ENCODE results near the gene MOGAT1.
"Not testable (repeated sequence)": the region's sequence is repeated elsewhere in the genome, so short reads cannot be mapped to it uniquely, and the experiment has no call there.

The MOGAT1 gene

GRCh38 chr2:222710736-222711135 lies 39.3 kb downstream of the MOGAT1 start:
- no peak for DNase-seq

DNA sequence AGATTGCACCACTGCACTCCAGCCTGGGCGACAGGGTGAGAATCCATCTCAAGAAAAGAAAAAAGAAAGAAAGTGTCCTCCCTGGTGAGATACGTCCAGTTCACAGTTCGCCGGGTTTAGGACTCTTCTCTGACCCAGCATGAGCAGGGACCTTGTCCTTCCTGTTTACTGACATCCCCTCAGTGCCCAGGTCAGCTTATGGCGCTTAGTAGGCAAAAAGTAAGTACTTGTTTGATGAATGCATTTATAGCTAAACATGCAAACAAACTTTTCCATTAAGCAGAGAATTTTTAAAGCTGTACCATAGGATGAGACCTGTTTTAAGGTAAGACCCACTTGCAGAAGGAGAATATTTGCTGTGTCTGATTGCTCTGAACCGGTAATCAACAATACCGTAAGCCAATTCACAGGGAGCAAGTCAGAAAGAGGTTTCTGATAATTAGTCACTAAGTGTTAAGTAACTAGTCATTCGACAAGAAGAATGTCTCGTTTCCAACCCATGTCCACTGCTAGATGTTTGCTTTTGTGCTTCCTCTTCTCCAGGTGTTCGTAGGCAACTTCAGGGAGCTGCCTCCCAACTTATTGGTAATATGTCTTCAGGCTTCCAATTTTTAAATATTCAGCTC lies 40.0 kb downstream of the MOGAT1 start:
- no peak for DNase-seq

- no peak for DNase-seq
Measured at GRCh38 chr2:222713002-222713401, 41.5 kb downstream of the MOGAT1 start.

- no peak for DNase-seq
Measured at GRCh38 chr2:222714361-222715241, 43.1 kb downstream of the MOGAT1 start.

- no peak for DNase-seq
Measured at GRCh38 chr2:222715742-222716141, 44.3 kb downstream of the MOGAT1 start.

GRCh38 chr2:222719787-222720186 lies 48.3 kb downstream of the MOGAT1 start:
- not testable (repeated sequence) for DNase-seq

GRCh38 chr2:222721597-222721996 lies 50.1 kb downstream of the MOGAT1 start:
- DNase-seq = not testable (repeated sequence)

DNA sequence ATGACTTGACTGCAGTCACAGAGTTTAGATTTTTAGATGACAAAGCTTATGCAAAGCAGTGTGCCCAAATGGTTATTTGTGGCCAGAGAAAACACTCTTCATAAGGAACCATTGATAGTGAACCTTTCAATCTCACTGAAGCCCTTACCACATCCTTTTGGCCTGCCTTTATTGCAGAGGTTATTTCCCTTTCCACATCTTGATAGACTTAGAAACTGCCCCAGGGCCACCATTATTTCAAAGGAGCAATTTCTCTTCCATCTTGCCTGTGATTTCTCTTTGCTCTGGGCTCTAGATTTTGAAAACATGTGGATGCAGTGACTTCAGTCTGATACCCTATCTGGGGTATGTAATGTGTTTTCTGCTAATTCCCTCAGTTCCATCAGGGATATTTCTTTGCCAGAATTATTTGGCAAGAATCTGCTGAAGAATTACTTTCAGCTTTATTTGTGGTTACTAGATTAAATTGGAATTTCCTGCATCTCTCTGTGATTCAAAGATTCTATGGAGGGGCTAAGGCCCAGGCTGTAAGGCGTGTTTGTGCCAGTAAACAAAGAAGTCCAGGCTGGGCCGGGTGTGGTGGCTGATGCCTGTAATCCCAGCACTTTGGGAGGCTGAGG lies 51.0 kb downstream of the MOGAT1 start:
- no peak for DNase-seq

DNA sequence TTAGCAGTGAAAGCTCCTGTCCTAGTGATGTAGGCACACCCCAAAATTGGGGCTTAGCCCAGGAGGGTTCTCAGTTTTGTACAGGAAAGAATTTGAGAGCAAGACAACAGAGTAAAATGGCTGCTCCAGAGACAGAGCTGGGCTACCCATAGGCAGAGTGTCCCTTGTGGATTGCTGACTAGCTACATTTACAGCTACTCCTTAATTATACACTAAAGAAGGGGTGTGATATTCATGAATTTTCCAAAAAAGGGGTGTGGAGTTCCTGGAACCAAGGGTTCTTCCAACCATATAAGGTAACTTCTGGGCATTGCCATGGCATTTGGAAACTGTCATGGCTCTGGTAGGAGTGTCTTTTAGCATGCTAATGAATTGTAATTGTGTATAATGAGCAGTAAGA lies 52.8 kb downstream of the MOGAT1 start:
- no peak for DNase-seq

GRCh38 chr2:222728621-222729020 lies 57.2 kb downstream of the MOGAT1 start:
- DNase-seq = no peak

DNA sequence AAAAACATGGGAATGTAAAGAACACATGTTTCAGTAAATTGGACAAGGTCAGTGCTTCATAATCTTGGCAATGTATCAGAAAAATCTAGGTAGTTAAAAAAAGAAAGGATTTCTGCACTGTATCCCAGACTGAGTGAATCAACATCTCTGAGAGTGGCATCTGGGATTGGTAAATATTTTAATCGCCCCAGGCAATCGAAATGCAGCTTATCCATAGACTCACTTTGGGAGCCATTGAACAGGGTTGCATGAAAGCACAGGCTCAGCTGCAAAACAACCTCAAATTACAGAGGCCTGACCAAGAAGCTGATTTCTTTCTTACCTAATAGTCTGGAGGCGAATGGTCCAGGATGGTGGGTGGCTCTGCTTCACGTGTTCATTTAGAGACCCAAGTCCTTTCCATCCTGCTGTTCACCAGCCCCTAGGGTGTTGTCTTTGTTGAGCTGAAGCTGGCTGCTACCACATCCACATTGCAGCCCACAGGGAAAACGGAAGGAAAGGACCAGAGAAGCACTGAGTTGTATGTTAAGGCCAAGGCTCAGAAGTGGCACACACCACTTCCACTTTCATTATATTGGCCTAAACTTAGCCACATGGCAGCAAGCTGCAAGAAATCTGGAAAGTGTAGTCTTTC lies 59.0 kb downstream of the MOGAT1 start:
- DNase-seq = no peak

GRCh38 chr2:222731201-222731621 lies 59.8 kb downstream of the MOGAT1 start:
- DNase-seq = no peak

DNA sequence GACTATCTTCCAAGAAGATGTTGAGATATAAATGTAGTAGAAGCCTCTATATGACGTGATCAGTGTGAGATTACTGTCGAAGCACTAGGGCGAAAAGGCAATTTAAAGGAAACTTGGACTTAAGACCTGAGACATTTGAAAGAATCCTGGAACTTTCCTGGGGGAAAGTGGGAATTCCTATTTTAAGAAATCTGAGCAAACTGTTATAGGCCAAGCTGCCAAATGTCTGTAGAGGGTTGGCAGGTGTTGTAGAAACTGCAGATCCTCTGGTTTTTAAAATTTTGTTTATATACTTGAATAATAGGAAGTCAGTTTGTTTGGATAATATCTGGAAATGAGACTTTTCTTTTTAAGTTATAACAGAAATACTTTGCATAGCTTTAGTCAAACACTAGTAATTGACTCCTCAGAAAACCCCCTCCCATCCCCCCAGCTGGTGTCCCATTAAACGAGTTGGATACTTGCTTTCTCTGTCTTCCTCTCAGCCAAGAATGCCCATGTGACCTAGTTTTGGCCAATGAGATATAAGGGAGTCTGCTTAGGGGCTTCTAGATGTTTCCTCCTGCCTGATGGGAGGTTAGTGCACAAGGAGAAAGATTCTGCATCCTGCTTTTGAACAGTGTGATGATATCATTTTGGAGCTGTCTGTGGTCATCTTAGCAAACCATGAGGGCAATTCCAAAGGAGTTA lies 61.2 kb downstream of the MOGAT1 start:
- no peak for DNase-seq

- no peak for DNase-seq
Measured at GRCh38 chr2:222733470-222733845, 62.0 kb downstream of the MOGAT1 start.

- DNase-seq = no peak
Measured at GRCh38 chr2:222733846-222734702, 62.6 kb downstream of the MOGAT1 start.

DNA sequence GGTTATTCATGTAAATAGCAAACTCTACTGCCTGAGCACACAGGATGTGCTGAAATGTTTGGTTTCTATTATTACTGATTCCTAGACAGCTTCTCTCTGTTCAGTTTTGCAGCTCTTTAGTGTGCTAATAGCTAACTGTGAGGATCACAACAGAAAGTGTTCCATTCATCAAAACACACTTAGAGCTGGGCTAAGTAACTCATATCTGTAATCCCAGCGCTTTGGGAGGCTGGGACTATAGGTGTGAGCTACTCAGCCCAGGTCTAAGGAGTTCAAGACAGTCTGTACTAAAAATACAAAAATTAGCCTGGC lies 63.2 kb downstream of the MOGAT1 start:
- no peak for DNase-seq

- no peak for DNase-seq
Measured at GRCh38 chr2:222736301-222736700, 64.8 kb downstream of the MOGAT1 start.

- DNase-seq = no peak
Measured at GRCh38 chr2:222736924-222737323, 65.5 kb downstream of the MOGAT1 start.

DNA sequence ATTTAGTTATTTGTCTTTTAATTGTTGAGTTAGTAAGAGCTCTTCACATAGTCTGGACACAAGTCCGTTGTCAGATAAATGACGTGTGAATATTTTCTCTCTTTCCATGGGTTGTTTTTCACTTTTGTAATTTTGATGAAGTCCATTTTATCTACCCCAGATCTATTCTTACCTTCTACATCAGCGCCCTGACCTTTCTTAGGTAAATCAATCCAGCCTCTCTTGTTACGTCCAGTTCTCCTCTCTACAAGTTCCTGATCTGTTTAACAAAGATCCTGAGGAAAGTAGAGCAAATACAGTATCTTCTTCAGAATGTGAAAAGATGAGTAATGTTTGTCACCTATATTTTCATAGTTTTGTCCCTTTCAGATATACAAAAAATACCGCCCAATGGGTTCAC lies 66.9 kb downstream of the MOGAT1 start:
- DNase-seq = no peak

DNA sequence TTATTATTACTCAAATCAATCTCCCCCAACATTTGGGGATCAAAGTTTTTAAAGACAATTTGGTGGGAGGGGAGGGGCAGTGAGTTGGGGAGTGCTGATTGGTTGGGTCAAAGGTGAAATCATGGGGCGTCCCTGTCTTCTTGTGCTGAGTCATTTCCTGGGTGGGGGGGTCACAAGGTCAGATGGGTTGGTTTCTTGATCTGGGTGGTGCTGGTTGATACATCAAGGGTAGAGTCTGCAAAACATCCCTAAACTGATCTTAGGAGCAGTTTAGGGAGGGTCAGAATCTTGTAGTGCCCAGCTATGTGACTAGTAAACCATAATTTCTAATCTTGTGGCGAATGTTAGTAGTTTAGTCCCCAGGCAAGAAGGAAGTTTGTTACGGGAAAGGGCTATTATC lies 67.4 kb downstream of the MOGAT1 start:
- DNase-seq = no peak

- no peak for DNase-seq
Measured at GRCh38 chr2:222739939-222740338, 68.5 kb downstream of the MOGAT1 start.

GRCh38 chr2:222743251-222743812 lies 71.9 kb downstream of the MOGAT1 start:
- DNase-seq = no peak
